Measurements from ENCODE around the gene SFT2D3.

GRCh38 chr2:127679680-127680361 lies 21.5 kb upstream of the SFT2D3 start:
- TF ChIP-seq POLR2A (IDR thresholded peaks at IDR 0.05), result no peak
- TF ChIP-seq, protein P1, sequence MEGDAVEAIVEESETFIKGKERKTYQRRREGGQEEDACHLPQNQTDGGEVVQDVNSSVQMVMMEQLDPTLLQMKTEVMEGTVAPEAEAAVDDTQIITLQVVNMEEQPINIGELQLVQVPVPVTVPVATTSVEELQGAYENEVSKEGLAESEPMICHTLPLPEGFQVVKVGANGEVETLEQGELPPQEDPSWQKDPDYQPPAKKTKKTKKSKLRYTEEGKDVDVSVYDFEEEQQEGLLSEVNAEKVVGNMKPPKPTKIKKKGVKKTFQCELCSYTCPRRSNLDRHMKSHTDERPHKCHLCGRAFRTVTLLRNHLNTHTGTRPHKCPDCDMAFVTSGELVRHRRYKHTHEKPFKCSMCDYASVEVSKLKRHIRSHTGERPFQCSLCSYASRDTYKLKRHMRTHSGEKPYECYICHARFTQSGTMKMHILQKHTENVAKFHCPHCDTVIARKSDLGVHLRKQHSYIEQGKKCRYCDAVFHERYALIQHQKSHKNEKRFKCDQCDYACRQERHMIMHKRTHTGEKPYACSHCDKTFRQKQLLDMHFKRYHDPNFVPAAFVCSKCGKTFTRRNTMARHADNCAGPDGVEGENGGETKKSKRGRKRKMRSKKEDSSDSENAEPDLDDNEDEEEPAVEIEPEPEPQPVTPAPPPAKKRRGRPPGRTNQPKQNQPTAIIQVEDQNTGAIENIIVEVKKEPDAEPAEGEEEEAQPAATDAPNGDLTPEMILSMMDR (IDR thresholded peaks at IDR 0.05 in 8 of 11, conservative IDR thresholded peaks at IDR 0.05 in 3 of 11), result no peak
